NK-92 treated with Interleukin-12 subunit alpha and Interleukin-12 subunit beta, amount 100 ng/mL, for 24 hours (cell line): ENCODE measurements around the gene BRD7.

Experiments
- DNase-seq: peaks from one replicate; lab custom pipeline; 2025; lab: John Stamatoyannopoulos, UW

Gene BRD7

DNA sequence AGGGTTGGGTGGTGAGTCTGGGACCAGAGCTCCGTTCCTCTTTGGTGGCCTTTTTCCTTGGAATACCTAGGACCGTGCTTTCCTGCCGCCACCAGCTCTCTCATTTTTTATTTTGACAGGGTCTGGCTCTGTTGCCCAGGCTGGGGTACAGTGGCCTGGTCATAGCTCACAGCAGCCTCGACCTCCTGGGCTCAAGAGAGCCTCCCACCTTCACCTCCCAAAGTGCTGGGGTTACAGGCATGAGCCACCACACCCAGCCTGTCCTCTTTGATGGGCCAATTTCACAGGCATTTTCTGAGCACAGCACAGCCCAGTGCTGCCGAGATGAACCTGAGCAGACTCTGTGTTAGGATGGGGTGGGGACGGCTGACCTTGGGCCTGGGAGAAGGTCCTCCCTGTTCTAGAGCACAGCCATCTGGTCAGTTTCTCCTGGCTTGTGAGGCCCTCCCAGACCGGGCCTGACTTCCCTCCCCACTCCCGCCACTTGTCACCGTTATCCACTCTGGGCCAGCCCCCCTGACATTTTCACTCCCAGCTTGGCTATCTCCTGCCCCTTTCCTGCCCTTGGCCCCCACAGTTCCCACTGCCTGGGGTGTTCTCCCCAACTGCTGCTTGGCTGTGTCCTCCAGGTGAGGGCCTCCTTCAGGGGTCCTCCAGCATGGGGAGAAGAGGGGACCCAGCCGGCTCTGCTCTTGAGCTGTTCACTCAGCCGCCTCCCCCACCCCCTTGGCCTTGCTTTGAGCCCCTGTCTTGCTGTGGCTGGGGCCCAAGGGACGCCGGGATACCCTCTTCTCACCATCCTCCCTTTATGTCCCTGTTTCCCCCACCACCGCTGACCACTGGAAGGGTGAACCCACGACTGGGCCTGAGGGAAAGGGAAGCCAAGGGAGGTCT, 97.4 kb downstream of the BRD7 start:
- DNase-seq: no peak

DNA sequence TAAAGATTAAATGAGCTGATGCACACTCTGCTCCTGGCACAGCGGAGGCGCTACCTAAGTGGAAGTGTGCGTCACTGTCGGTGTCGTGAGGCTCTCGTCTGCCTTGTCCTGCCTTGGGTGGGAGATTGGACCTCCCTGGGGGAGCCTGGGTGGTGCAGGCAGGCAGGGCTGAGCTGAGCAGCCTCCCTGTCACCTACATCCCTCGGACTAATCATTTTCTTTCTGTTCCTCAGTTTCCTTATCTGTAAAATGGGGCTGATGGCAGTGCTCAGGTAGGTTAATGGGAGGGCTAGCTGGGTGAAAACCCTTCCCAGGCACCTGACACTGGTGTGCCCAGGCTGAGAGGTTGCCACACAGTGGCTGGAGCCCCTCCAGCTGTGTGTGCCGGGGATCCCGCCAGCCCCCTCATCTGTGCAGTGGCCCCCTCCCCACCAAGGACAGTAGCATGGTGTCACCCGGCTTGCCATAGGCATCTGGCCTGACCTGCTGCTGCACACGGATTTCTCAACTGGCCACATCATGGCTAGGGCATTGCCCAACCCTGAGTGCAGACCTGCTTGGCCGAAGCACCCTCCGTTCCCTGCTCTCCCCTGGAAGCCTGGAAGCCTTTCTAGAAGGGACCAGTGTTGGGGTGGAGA, 98.2 kb downstream of the BRD7 start:
- no peak for DNase-seq

DNA sequence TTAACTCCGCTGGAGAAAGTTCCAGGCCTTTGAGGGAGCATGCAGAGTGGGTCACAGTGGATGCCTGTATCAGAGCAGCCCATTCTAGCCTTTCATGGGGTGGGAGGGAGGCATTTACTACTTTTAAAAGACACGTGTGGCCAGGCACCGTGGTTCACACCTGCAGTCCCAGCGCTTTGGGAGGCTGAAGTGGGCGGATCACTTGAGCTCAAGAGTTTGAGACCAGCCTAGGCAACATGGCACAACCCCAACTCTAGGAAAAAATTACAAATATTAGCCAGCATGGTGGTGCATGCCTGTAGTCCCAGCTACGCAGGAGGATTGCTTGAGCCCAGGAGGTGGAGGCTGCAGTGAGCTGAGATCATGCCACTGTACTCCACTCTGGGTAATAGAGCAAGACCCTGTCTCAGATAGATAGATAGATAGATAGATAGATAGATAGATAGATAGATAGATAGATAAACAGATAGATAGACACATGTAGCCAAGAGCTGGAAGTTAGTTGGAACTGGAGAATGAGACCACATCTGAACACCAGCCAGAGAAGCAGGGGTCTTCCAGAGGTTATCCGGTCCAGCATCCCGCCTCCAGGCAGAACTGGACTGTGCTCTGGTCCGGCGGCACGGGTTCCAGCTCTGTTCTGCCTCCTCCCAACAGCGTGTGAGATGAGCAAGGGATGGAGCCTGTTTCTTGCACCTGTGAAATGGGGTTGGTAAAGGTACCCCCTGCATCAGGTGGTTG, 98.8 kb downstream of the BRD7 start:
- DNase-seq: no peak

DNA sequence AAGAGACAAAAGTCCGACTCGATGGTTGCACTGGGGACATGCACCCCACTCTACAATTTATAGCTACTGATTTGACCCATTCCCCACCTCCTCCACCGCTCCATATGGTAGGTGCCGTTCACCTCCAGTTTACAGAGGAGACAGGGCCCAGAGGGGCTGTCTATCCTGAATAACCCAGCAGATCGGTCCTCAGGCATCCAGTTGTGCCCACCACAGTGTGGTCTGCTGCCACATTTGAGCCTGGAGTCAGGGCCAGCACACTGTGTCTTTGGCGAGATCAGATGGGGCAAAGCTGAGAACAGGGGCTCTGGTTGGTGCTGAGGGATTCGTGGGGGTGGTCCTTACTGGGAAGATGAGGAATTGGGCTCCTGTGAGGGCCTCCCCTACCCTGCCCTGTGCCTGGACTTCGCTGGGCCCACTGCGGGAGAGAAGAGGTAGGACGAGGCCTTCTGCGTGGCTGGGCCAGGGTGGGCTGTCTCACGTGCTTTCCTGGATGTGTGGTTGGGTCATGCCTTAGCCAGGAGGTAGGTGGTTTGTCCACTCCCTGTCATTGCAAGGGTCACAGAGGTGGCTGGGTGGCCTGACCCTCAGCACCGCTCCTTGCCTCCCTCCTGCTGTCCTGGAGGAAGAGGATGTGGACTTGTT, 99.6 kb downstream of the BRD7 start:
- DNase-seq: no peak

DNA sequence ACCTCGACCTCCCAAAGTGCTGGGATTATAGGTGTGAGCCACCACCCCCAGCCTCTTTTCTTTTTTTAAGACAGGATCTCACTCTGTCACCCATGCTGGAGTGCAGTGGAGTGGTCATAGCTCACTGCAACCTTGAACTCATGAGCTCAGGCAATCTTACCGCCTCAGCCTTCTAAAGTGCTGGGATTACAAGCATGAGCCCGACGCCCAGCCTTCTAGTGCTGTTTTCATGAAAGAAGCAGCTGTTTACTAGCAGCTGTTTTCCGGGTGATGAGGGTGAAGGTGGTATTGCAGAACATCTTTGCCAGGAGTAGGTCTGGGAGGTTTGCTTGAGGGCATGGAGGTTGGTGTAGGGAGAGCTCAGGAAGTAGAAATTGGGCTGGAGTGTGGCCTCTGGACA, 100.4 kb downstream of the BRD7 start:
- no peak for DNase-seq

DNA sequence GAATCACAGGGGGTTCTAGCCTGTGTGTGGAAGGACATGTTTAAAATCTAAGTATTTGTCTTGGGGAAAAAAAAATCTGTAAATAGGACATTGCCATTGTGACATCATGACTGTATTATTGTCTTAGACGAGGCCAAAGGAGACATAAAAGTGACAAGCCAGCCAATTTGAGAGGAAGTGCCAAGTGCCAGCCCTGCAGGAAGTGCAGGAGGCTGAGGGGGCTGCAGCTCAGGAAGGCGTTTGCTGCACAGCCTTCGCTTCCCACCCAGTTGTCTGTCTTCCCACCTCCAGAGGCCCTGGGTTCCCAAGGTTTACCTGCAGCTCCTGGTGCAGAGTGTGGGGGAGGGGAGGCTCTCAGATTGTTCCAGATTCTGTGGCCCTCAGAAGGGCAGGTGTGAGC, 101.1 kb downstream of the BRD7 start:
- no peak for DNase-seq

DNA sequence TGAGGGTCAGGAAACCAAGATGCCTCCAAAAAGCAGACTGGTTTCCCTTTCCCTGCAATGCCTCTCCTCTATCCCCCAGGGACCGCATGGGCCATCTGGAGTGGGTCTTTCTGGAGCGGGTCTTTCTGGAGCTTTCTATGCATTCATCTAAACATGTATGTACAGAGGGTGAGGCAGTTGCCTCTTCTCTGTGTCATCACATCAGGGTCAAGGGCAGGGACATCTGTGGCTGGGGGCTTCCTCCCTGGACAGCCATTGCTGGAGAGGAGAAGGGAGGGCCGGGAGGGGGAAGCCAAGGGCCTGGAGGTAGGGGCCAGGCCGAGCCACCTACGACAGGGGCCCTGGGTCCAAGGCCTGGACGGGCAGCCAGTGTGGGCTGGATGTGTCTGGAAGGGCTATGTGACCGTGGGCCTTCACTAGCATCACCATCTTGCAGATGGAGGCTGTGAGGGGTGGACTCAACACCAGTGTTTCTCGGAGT, 101.6 kb downstream of the BRD7 start:
- no peak for DNase-seq

DNA sequence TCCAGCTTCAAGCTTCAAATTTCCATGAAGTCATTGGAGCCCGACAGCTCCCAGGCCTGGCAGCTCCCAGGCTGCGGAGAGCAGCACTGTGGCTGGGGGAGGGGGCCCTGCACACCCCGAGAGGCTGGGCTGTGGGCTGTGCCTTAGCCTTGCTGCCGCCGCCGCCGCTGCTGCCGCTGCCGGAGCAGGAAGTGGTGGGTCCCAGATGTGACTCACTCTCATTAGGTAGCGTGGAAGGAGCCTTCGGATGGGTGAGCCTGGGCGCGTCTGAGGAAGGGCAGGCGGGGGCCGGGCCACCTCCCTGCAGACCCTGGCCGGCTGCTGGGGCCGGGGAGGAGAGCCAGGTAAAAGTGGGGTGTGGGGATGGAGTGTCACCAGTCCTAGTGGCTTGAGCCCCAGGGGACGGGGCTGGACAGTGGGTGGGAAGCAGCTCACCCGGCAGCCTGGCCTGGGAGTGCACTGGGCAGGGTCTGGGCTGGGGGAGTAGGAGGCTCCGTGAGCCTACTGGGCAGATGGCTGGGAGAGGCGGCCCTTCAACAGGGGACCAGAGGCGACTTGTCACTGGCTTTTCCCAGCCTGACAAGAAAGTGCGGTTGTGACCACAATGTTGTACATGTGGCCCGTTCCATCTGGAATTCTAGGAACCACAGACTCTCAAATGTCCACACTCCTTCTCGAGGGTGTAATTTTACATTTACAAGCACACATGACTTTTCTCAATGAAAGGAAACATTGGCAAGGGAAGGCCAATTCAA, 102.3 kb downstream of the BRD7 start, which contains the start of gene ADCY7:
ADCY7 (plus strand) TSS at position 215 of the 755 bp plus-strand sequence. CDS start 21,629 bp downstream, outside the sequence.
- peak; percentile 81 for DNase-seq
